Smooth muscle cell (in vitro differentiated cells): ENCODE data around the gene TMEM115. TPM values are rescaled to one million over a fixed set of nuclear protein-coding genes. Genes with fewer than 3 reads are reported as not detected.
A peak's percentile ranks its signal among the peaks of the same experiment; 100 is the strongest.

ENCODE experiments used
- DNase-seq: peaks from one replicate; lab custom pipeline; 2025; ENCODE audit not compliant: unreplicated experiment; lab: John Stamatoyannopoulos, UW
- H2AFZ ChIP-seq: fragments of 200-600 bp; sonication (generic); 2 replicates; pipeline ENCODE4 v1.6.0; 2016; ENCODE audit warnings: antibody characterized with exemption, low read depth, mild to moderate bottlenecking
- H3F3A ChIP-seq: fragments of 200-600 bp; sonication (generic); 2 replicates; pipeline ENCODE4 v1.6.0; 2017; ENCODE audit warnings: antibody characterized with exemption, low read depth
- H3K27ac ChIP-seq: fragments of 200-600 bp; sonication (generic); 2 replicates; pipeline ENCODE4 v1.5.1; 2016; ENCODE audit warnings: low read depth, mild to moderate bottlenecking
- H3K27me3 ChIP-seq: fragments of 200-600 bp; sonication (generic); 2 replicates; pipeline ENCODE4 v1.6.1; 2016; ENCODE audit warnings: low read depth, mild to moderate bottlenecking
- H3K36me3 ChIP-seq: fragments of 200-600 bp; sonication (generic); 2 replicates; pipeline ENCODE4 v1.5.1; 2016; ENCODE audit warnings: low read depth
- H3K4me1 ChIP-seq: fragments of 200-600 bp; sonication (generic); 2 replicates; pipeline ENCODE4 v1.5.1; 2016; ENCODE audit warnings: low read depth
- H3K4me2 ChIP-seq: fragments of 200-600 bp; sonication (generic); 2 replicates; pipeline ENCODE4 v1.6.0; 2016; ENCODE audit warnings: mild to moderate bottlenecking
- H3K4me3 ChIP-seq: fragments of 200-600 bp; sonication (generic); 2 replicates; pipeline ENCODE4 v1.5.1; 2016; ENCODE audit warnings: mild to moderate bottlenecking
- H3K79me2 ChIP-seq: fragments of 200-600 bp; sonication (generic); 2 replicates; pipeline ENCODE4 v1.6.0; 2016; ENCODE audit warnings: low read depth, mild to moderate bottlenecking
- H3K9ac ChIP-seq: fragments of 200-600 bp; sonication (generic); 2 replicates; pipeline ENCODE4 v1.6.0; 2016; ENCODE audit warnings: low read depth
- H3K9me3 ChIP-seq: fragments of 200-600 bp; sonication (generic); replicated peaks from 2 replicates; pipeline ENCODE4 v1.5.1; 2016; ENCODE audit warnings: low read depth
- H4K20me1 ChIP-seq: fragments of 200-600 bp; sonication (generic); 2 replicates; pipeline ENCODE4 v1.6.0; 2016; ENCODE audit warnings: low read depth
- WGBS: methylation state at CpG from one replicate; pipeline ENCODE4 v1.1.7; 2016; ENCODE audit warnings: low lambda C conversion rate; 5-methylcytosine and 5-hydroxymethylcytosine counted together
- polyA plus RNA-seq: library from polyadenylated mRNA; unstranded; fragments of >200 nt; fragmentation: Nextera tagmentation; extraction: Ambion mirVana; gene quantifications from 2 replicates; pipeline ENCODE4 v1.2.1, GENCODE V29; 2016
- total RNA-seq: library from RNA; depleted of rRNA; stranded (reverse); fragments of >200 nt; gene quantifications from 2 replicates; pipeline ENCODE4 v1.2.3, GENCODE V29; 2014
- TF ChIP-seq, protein P1 (sequence below): fragments of 200-600 bp; sonication (generic); IDR thresholded peaks from 2 replicates; pipeline ENCODE4 v1.5.1; 2017; ENCODE audit warnings: borderline replicate concordance, mild to moderate bottlenecking, antibody characterized with exemption; ENCODE audit not compliant: insufficient read depth, poor library complexity, severe bottlenecking

The TMEM115 gene
- total and polyA plus RNA-seq, 2 experiments from 2014 or later = 42.7 to 56.6 TPM

GRCh38 chr3:50318615-50319014, 40.7 kb downstream of the TMEM115 start:
- no peak for DNase-seq
- 96% methylated on average over 10 of the region's 10 CpGs for WGBS

GRCh38 chr3:50318163-50318562, 41.2 kb downstream of the TMEM115 start:
- Histone ChIP-seq H3K27ac (peak overlapping the region; percentile 75), H3K27me3 (no peaks in the 10 kb centered on the region), H3K4me2 (no peak overlapping the region), H3K9me3 (no peaks in the 10 kb centered on the region), H2AFZ (no peak overlapping the region), H4K20me1 (peaks cover 24% of the 10 kb centered on the region), H3K4me3 (no peak overlapping the region), H3K4me1 (peaks cover 17% of the 10 kb centered on the region), H3K36me3 (no peaks in the 10 kb centered on the region), H3F3A (peaks cover 2% of the 10 kb centered on the region), H3K79me2 (peaks cover 20% of the 10 kb centered on the region), H3K9ac (no peak overlapping the region)
- WGBS = 98% methylated on average over 11 of the region's 11 CpGs
- TF ChIP-seq, protein P1, sequence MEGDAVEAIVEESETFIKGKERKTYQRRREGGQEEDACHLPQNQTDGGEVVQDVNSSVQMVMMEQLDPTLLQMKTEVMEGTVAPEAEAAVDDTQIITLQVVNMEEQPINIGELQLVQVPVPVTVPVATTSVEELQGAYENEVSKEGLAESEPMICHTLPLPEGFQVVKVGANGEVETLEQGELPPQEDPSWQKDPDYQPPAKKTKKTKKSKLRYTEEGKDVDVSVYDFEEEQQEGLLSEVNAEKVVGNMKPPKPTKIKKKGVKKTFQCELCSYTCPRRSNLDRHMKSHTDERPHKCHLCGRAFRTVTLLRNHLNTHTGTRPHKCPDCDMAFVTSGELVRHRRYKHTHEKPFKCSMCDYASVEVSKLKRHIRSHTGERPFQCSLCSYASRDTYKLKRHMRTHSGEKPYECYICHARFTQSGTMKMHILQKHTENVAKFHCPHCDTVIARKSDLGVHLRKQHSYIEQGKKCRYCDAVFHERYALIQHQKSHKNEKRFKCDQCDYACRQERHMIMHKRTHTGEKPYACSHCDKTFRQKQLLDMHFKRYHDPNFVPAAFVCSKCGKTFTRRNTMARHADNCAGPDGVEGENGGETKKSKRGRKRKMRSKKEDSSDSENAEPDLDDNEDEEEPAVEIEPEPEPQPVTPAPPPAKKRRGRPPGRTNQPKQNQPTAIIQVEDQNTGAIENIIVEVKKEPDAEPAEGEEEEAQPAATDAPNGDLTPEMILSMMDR = no peak
- DNase-seq = no peak

More at GRCh38 chr3:50318615-50319014, 40.7 kb downstream of the TMEM115 start:
- Histone ChIP-seq H3K27ac (no peak overlapping the region), H3K4me3 (no peak overlapping the region), H2AFZ (no peak overlapping the region), H3K79me2 (peaks cover 20% of the 10 kb centered on the region), H3K36me3 (no peaks in the 10 kb centered on the region), H3K9me3 (no peaks in the 10 kb centered on the region), H3K9ac (no peak overlapping the region), H4K20me1 (peaks cover 24% of the 10 kb centered on the region), H3F3A (peaks cover 6% of the 10 kb centered on the region), H3K4me2 (no peak overlapping the region), H3K4me1 (peaks cover 17% of the 10 kb centered on the region), H3K27me3 (no peaks in the 10 kb centered on the region)
- TF ChIP-seq, protein P1 = no peak

DNA sequence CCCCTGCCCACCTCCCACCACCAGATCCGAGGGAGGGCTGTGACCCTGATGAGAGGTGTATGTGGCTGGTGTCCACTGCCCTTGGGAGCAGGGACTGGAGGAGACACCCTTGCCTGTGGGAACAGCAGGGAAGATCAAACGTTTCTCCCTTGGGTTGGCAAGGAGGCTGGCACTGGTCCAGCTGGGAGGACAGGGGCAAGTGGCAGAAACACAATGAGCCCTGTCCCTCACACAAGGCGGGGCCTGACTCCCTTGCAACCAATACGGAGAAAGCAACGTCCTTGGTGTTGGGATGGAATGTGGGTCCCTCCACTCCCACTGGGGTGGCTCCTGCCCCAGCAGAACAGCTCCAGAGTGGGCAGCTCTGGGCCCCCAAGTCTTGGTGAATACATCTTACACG, 42.0 kb downstream of the TMEM115 start:
- H3K36me3 ChIP-seq = no peaks in the 10 kb centered on the region
- no peak overlapping the region for H3K4me3 ChIP-seq
- peaks cover 24% of the 10 kb centered on the region for H4K20me1 ChIP-seq
- H3K79me2 ChIP-seq = peaks cover 20% of the 10 kb centered on the region
- no peaks in the 10 kb centered on the region for H3F3A ChIP-seq
- no peaks in the 10 kb centered on the region for H3K27me3 ChIP-seq
- no peak overlapping the region for H3K4me2 ChIP-seq
- TF ChIP-seq, protein P1 = no peak
- H3K4me1 ChIP-seq = peaks cover 13% of the 10 kb centered on the region
- H3K27ac ChIP-seq = peak overlapping the region; percentile 75
- H2AFZ ChIP-seq = no peak overlapping the region
- WGBS = 84% methylated on average over 6 of the region's 6 CpGs
- no peak for DNase-seq
- peak overlapping the region; percentile 44 for H3K9ac ChIP-seq
- no peaks in the 10 kb centered on the region for H3K9me3 ChIP-seq

DNA sequence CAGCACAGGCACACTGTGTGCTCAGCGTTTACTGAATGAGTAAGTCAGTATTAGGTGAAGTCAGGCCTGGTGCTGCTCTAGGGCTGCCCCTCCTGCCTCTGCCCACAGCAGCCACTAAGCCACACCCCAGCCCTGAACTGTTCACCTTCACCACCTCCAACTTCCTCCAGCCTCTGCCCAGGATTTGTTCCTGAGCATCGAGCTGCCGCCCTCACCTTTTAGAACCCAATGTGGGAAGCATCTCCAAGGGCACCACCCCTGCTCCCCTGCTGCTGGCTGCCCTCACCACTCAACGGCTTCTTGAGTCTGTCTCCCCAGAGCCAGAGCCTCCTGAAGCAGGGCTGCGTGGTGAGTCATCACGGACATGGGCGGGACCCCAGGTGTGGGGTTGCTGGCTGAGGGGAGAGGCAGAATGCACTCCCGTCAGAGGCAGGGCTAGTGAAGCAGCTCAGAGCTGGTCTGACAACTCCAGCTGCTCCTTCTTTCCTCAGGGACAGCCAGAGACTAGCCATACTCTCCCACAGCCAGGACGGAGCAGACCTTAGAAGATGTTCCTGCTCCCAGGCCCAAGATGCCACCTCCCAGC, 42.6 kb downstream of the TMEM115 start:
- DNase-seq = no peak

More for the DNA sequence above, 42.6 kb downstream of the TMEM115 start:
- WGBS = 49% methylated on average over 9 of the region's 9 CpGs
- Histone ChIP-seq H2AFZ (no peak overlapping the region), H3K9ac (peak overlapping the region; percentile 44), H3K27me3 (no peaks in the 10 kb centered on the region), H3K9me3 (no peaks in the 10 kb centered on the region), H3K79me2 (peaks cover 20% of the 10 kb centered on the region), H3K4me1 (peaks cover 8% of the 10 kb centered on the region), H3K4me3 (no peak overlapping the region), H3F3A (no peaks in the 10 kb centered on the region), H3K27ac (peak overlapping the region; percentile 75), H3K36me3 (no peaks in the 10 kb centered on the region), H4K20me1 (peaks cover 24% of the 10 kb centered on the region), H3K4me2 (peak overlapping the region; percentile 2)
- TF ChIP-seq, protein P1 = no peak
